BLaER1 treated with 17β-estradiol and CSF1 and Interleukin-3, amounts not matched to agents 10 nM and 100 nM (cell line): Measurements from ENCODE around the gene MICAL2.

Experiments used
- H3K27ac ChIP-seq, 11 experiments: shearing (Covaris generic); formaldehyde crosslinking; 2 replicates each; pipeline ENCODE4 v1.8.1; 2022
- H3K27me3 ChIP-seq, 11 experiments: shearing (Covaris generic); formaldehyde crosslinking; 2 replicates each; pipeline ENCODE4 v1.8.1; 2022
- H3K36me3 ChIP-seq, 11 experiments: shearing (Covaris generic); formaldehyde crosslinking; 2 replicates each; pipeline ENCODE4 v1.8.1; 2022
- H3K4me1 ChIP-seq, 10 experiments: shearing (Covaris generic); formaldehyde crosslinking; 2 replicates each; pipeline ENCODE4 v1.8.1; 2022
- H3K4me2 ChIP-seq, 11 experiments: shearing (Covaris generic); formaldehyde crosslinking; 2 replicates each; pipeline ENCODE4 v1.8.1; 2022
- H3K4me3 ChIP-seq, 10 experiments: shearing (Covaris generic); formaldehyde crosslinking; 2 replicates each; pipeline ENCODE4 v1.8.1; 2022
- H3K9ac ChIP-seq, 11 experiments: shearing (Covaris generic); formaldehyde crosslinking; 2 replicates each; pipeline ENCODE4 v1.8.1; 2022
- H3K9me3 ChIP-seq, 11 experiments: shearing (Covaris generic); formaldehyde crosslinking; replicated peaks in 1 of 11; 2 replicates each; pipeline ENCODE4 v1.8.1; 2022
- H4K20me1 ChIP-seq, 11 experiments: shearing (Covaris generic); formaldehyde crosslinking; 2 replicates each; pipeline ENCODE4 v1.8.1; 2022
- Cebpa-rat ChIP-seq, 11 experiments: shearing (Covaris generic); IDR thresholded peaks; 2 replicates each; pipeline ENCODE4 v1.8.1; 2022

The MICAL2 gene

GRCh38 chr11:12163181-12163941 is 53.0 kb downstream of the MICAL2 start:
- Histone ChIP-seq H3K4me2 (peak overlapping the region in 6 of 11 experiments; percentile 2 to 80 (median 60); a peak in 10 of 22 replicates), H3K9me3 (no peaks in the 10 kb centered on the region), H3K4me1 (peaks cover 5 to 87% (median 46%) of the 10 kb centered on the region in 10 experiments; a peak in 17 of 20 replicates), H3K4me3 (no peak overlapping the region), H3K9ac (no peak overlapping the region; a peak in 1 of 22 replicates), H3K36me3 (peaks cover 0 to 21% (median 0%) of the 10 kb centered on the region in 11 experiments; a peak in 6 of 22 replicates), H3K27ac (peak overlapping the region in 3 of 11 experiments; percentile 14 to 25 (median 24); a peak in 2 of 22 replicates), H4K20me1 (no peaks in the 10 kb centered on the region), H3K27me3 (no peaks in the 10 kb centered on the region)
- TF ChIP-seq Cebpa-rat (IDR thresholded peaks at IDR 0.05): no peak

GRCh38 chr11:12164061-12165014 is 53.9 kb downstream of the MICAL2 start:
- Histone ChIP-seq H3K9ac (no peak overlapping the region), H3K9me3 (no peaks in the 10 kb centered on the region), H3K4me3 (no peak overlapping the region), H3K27me3 (no peaks in the 10 kb centered on the region), H3K36me3 (peaks cover 0 to 21% (median 0%) of the 10 kb centered on the region in 11 experiments; a peak in 6 of 22 replicates), H3K27ac (peak overlapping the region in 2 of 11 experiments; percentile 14 to 25; a peak in 2 of 22 replicates), H4K20me1 (no peaks in the 10 kb centered on the region), H3K4me1 (peaks cover 5 to 87% (median 36%) of the 10 kb centered on the region in 10 experiments; a peak in 17 of 20 replicates), H3K4me2 (peak overlapping the region in 7 of 11 experiments; percentile 2 to 80 (median 53); a peak in 10 of 22 replicates)
- TF ChIP-seq Cebpa-rat (IDR thresholded peaks at IDR 0.05): no peak

GRCh38 chr11:12165237-12165875 is 55.0 kb downstream of the MICAL2 start:
- Histone ChIP-seq H3K36me3 (peaks cover 0 to 21% (median 0%) of the 10 kb centered on the region in 11 experiments; a peak in 6 of 22 replicates), H3K27ac (no peak overlapping the region), H3K9ac (no peak overlapping the region), H3K9me3 (no peaks in the 10 kb centered on the region), H3K4me2 (no peak overlapping the region), H4K20me1 (no peaks in the 10 kb centered on the region), H3K27me3 (no peaks in the 10 kb centered on the region), H3K4me3 (no peak overlapping the region), H3K4me1 (peaks cover 0 to 85% (median 28%) of the 10 kb centered on the region in 10 experiments; a peak in 15 of 20 replicates)
- no peak for TF ChIP-seq Cebpa-rat (IDR thresholded peaks at IDR 0.05)

GRCh38 chr11:12166299-12167060 is 56.1 kb downstream of the MICAL2 start:
- Histone ChIP-seq H3K9me3 (no peaks in the 10 kb centered on the region), H4K20me1 (no peaks in the 10 kb centered on the region), H3K9ac (no peak overlapping the region), H3K4me3 (no peak overlapping the region), H3K4me2 (peak overlapping the region in 9 of 11 experiments; percentile 29 to 85 (median 74); a peak in 14 of 22 replicates), H3K4me1 (peaks cover 0 to 85% (median 34%) of the 10 kb centered on the region in 10 experiments; a peak in 15 of 20 replicates), H3K27me3 (no peaks in the 10 kb centered on the region), H3K36me3 (peaks cover 0 to 21% (median 0%) of the 10 kb centered on the region in 11 experiments; a peak in 6 of 22 replicates), H3K27ac (peak overlapping the region in 4 of 11 experiments; percentile 4 to 61 (median 38); a peak in 4 of 22 replicates)
- TF ChIP-seq Cebpa-rat (IDR thresholded peaks at IDR 0.05): no peak

GRCh38 chr11:12167061-12168000 is 56.9 kb downstream of the MICAL2 start:
- peak overlapping the region in 1 of 10 experiments; percentile 24; a peak in 1 of 20 replicates for H3K4me3 ChIP-seq
- peak overlapping the region in 5 of 11 experiments; percentile 4 to 61 (median 43); a peak in 7 of 22 replicates for H3K27ac ChIP-seq
- peaks cover 0 to 80% (median 35%) of the 10 kb centered on the region in 10 experiments; a peak in 15 of 20 replicates for H3K4me1 ChIP-seq
- TF ChIP-seq Cebpa-rat (IDR thresholded peaks at IDR 0.05): no peak; a peak in 1 of 22 replicates
- H3K9ac ChIP-seq: peak overlapping the region in 1 of 11 experiments; percentile 2; a peak in 1 of 22 replicates
- peaks cover 0 to 6% (median 3%) of the 10 kb centered on the region in 11 experiments; a peak in 5 of 22 replicates for H3K9me3 ChIP-seq
- H3K4me2 ChIP-seq: peak overlapping the region in 10 of 11 experiments; percentile 29 to 85 (median 63); a peak in 16 of 22 replicates
- H4K20me1 ChIP-seq: no peaks in the 10 kb centered on the region
- H3K27me3 ChIP-seq: no peaks in the 10 kb centered on the region
- H3K36me3 ChIP-seq: peaks cover 0 to 16% (median 0%) of the 10 kb centered on the region in 11 experiments; a peak in 6 of 22 replicates

GRCh38 chr11:12168114-12168513 is 57.7 kb downstream of the MICAL2 start:
- TF ChIP-seq Cebpa-rat (IDR thresholded peaks at IDR 0.05): no peak
- Histone ChIP-seq H3K4me3 (no peak overlapping the region), H3K4me2 (peak overlapping the region in 3 of 11 experiments; percentile 74 to 85 (median 84); a peak in 5 of 22 replicates), H4K20me1 (no peaks in the 10 kb centered on the region), H3K27ac (0 out of 22 replicates have a peak overlapping the region, but pooled peaks of 1 of the 11 experiments have one; percentile 61), H3K27me3 (no peaks in the 10 kb centered on the region), H3K9me3 (peaks cover 0 to 6% (median 3%) of the 10 kb centered on the region in 11 experiments; a peak in 5 of 22 replicates), H3K4me1 (peaks cover 0 to 79% (median 35%) of the 10 kb centered on the region in 10 experiments; a peak in 15 of 20 replicates), H3K9ac (no peak overlapping the region), H3K36me3 (peaks cover 0 to 8% (median 0%) of the 10 kb centered on the region in 11 experiments; a peak in 4 of 22 replicates)
